HG02588 (cell line): ENCODE data around the gene RBM11.

ENCODE experiments used
- ATAC-seq: cut with Tn5 transposase; IDR thresholded peaks from one replicate; pipeline ENCODE4 v1.9.1; 2021; ENCODE audit warnings: mild to moderate bottlenecking, moderate library complexity; ENCODE audit not compliant: unreplicated experiment

The RBM11 gene

GRCh38 chr21:14267076-14267475 lies 51.1 kb downstream of the RBM11 start:
- ATAC-seq, result no peak

DNA sequence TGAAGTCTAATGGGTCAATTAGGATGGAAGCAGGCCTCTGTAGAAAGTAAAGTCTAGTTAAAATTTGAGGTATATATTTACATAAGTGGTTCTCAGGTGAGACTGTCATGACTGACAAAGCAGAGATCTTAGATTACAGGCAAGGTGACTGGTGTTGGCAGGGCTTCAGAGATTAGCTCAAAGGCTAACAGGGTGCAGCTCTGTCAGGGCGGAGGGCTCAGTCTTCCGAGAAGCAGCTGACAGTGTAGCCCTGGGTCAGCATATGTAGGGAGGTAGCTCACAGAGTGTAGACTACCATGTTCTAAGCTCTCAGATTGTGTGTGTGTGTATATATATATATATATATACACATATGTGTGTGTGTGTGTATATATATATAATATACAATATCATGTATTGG lies 54.7 kb downstream of the RBM11 start:
- ATAC-seq, result no peak

GRCh38 chr21:14271053-14271452 lies 55.1 kb downstream of the RBM11 start:
- ATAC-seq, result no peak

GRCh38 chr21:14271641-14272040 lies 55.7 kb downstream of the RBM11 start:
- no peak for ATAC-seq

GRCh38 chr21:14273736-14274538 lies 58.0 kb downstream of the RBM11 start:
- ATAC-seq, result no peak

DNA sequence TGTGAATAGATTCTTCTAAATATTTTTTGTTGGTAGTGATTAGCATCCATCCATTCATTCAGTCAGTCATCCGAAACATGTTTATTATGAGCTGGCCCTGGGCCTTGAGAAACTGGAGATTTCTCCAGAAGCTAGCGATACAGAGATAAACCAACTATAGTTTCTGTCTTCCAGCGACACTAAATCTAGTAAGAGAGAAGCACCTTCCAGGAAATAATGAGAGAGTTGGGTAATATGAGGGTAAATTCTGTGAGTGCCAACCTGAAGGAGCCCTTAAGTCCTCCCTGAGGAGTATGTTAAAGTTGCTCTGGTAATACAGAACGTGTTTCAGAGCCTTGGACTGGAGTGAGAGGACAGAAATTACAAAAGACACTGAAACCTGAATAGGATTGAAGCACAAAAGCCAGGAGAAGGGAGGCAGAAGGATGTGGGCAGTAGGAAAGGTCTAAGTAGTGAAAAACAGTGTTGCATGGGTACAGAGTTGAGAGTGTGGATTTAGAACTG lies 59.8 kb downstream of the RBM11 start:
- ATAC-seq, result no peak
